Activated CD4-positive, alpha-beta memory T cell treated with anti-CD3 and anti-CD28 coated beads, Interleukin-2, amount 10 ng/mL, durations not matched to agents 7 days and 5 days (primary cell): Measurements from ENCODE around the gene EVX2. TPM values are rescaled to one million over a fixed set of nuclear protein-coding genes. Genes with fewer than 3 reads are reported as not detected.
A peak's percentile ranks its signal among the peaks of the same experiment; 100 is the strongest.

Experiments used
- CTCF ChIA-PET: fragments of 350-600 bp; sonication (Branson Sonifier 250); formaldehyde crosslinking; loops from one replicate; lab custom pipeline; 2021; ENCODE audit warnings: antibody characterized with exemption, inconsistent platforms; lab: Charles Lee
- POLR2A ChIA-PET: fragments of 350-600 bp; sonication (Branson Sonifier 250); formaldehyde crosslinking; loops from one replicate; lab custom pipeline; 2021; ENCODE audit warnings: antibody characterized with exemption; lab: Charles Lee
- DNase-seq: peaks from one replicate; pipeline ENCODE4 v3.0.0-alpha.2; 2020
- H3K27ac Mint-ChIP-seq: one replicate; pipeline ENCODE4 v1.8.0; 2021; ENCODE audit warnings: mild to moderate bottlenecking, mixed read lengths
- H3K27me3 Mint-ChIP-seq: one replicate; pipeline ENCODE4 v1.8.0; 2021; ENCODE audit warnings: mixed read lengths
- H3K36me3 Mint-ChIP-seq: one replicate; pipeline ENCODE4 v1.8.0; 2021; ENCODE audit warnings: low read depth, mixed read lengths
- H3K4me1 Mint-ChIP-seq: one replicate; pipeline ENCODE4 v1.8.0; 2021; ENCODE audit warnings: mixed read lengths
- H3K4me3 Mint-ChIP-seq: one replicate; pipeline ENCODE4 v1.8.0; 2021; ENCODE audit warnings: mild to moderate bottlenecking, mixed read lengths
- H3K9me3 Mint-ChIP-seq: one replicate; pipeline ENCODE4 v1.8.0; 2021; ENCODE audit warnings: mixed read lengths
- total RNA-seq, 2 experiments: library from RNA; stranded (reverse); gene quantifications; one replicate each; pipeline ENCODE4 v1.2.3, GENCODE V29; 2021

The EVX2 gene
- total RNA-seq: not detected

- Mint-ChIP-seq H3K27me3 (peaks cover 84% of the 10 kb centered on the region), H3K36me3 (peaks cover 16% of the 10 kb centered on the region), H3K27ac (peak within 1 kb of the TSS; percentile 44), H3K4me1 (peaks cover 10% of the 10 kb centered on the region), H3K9me3 (no peaks in the 10 kb centered on the region), H3K4me3 (peak within 1 kb of the TSS; percentile 32)
- POLR2A ChIA-PET: no interaction called here
- DNase-seq: no peak
- CTCF ChIA-PET: no interaction called here
Observed at GRCh38 chr2:176083796-176084261, at the start of gene EVX2. Gene EVX2, minus strand, starts transcription at chr2:176083962. Its CDS starts 186 bp downstream, at chr2:176083776.

GRCh38 chr2:176133389-176133788 lies 49.6 kb upstream of the EVX2 start:
- Mint-ChIP-seq H3K27me3 (peaks cover 83% of the 10 kb centered on the region), H3K27ac (no peak overlapping the region), H3K9me3 (no peaks in the 10 kb centered on the region), H3K4me3 (no peak overlapping the region), H3K4me1 (peaks cover 25% of the 10 kb centered on the region), H3K36me3 (peaks cover 6% of the 10 kb centered on the region)
- no peak for DNase-seq
- CTCF ChIA-PET: interaction anchor here (0.7 to 3.4 kb wide), 3 partner anchors 37 to 719 kb away, joined by 4 to 9 read pairs (median 7); no protein-coding TSS in a partner anchor
- POLR2A ChIA-PET: no interaction called here

DNA sequence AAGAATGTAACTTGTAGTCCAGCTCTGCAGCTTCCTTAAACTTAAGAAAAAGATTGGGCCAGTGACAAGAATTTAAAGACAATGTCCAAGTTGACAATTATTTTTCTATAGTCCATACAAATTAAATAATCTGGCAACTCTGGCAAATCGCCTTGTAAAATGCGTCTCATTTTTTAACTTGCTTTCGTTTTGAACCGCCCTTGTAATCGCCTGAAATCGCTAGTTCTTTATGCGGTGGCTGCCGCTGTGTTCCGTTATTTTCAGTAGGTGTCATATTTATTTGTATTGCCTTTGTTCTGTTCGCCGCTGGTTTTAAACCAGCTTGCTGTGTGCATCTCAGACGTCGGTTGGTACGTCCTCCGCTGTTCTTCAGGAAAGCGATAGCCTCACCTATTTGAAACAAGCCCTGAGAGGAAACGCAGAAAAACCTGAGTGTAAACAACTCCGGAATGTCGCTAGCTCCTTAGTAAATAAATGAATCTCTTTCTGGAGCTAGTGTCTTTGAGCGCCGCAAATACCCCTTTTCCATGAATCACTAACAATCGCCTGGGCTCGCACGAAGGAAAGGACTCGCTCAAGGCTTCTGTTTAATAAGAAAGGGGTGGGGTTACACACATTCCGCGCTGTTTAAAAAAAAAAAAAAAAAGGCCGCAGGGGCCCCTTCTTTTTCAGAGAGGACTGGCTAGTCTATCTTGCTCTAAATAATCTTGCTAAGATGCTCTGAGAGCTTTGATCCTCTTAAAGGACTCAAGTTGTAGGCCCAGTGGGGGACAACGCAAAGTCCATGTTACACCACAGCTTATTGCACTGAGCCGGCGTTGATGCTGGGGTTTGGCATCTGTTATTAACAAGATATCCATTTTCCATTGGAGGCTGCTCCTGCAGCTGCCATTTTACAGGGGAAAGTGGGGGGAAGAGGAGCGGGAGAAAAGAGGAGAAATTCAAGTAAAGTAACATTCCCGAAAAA lies 48.7 kb upstream of the EVX2 start:
- H3K4me3 Mint-ChIP-seq: peak overlapping the region; percentile 69
- DNase-seq: no peak
- no peaks in the 10 kb centered on the region for H3K9me3 Mint-ChIP-seq
- CTCF ChIA-PET: interaction anchor here (0.7 to 3.4 kb wide), 10 partner anchors 8 to 720 kb away, joined by 4 to 10 read pairs (median 6); partner anchors contain the start of gene HOXD10
- no peak overlapping the region for H3K27ac Mint-ChIP-seq
- H3K36me3 Mint-ChIP-seq: peaks cover 10% of the 10 kb centered on the region
- H3K4me1 Mint-ChIP-seq: peaks cover 29% of the 10 kb centered on the region
- POLR2A ChIA-PET: interaction anchor here (1.0 kb wide), 1 partner anchor 11 kb away, joined by 3 read pairs; no protein-coding TSS in a partner anchor
- H3K27me3 Mint-ChIP-seq: peaks cover 83% of the 10 kb centered on the region

GRCh38 chr2:176131848-176132158 lies 48.0 kb upstream of the EVX2 start:
- Mint-ChIP-seq H3K4me3 (no peak overlapping the region), H3K4me1 (peaks cover 29% of the 10 kb centered on the region), H3K27ac (no peak overlapping the region), H3K27me3 (peaks cover 80% of the 10 kb centered on the region), H3K9me3 (no peaks in the 10 kb centered on the region), H3K36me3 (peaks cover 10% of the 10 kb centered on the region)
- ChIA-PET CTCF (interaction anchor here (0.7 to 3.4 kb wide), 9 partner anchors 8 to 521 kb away, joined by 4 to 10 read pairs (median 6); partner anchors contain the start of gene HOXD10), POLR2A (no interaction called here)
- no peak for DNase-seq

- no peak for DNase-seq
- Mint-ChIP-seq H3K27ac (peak overlapping the region; percentile 70), H3K9me3 (no peaks in the 10 kb centered on the region), H3K36me3 (peaks cover 10% of the 10 kb centered on the region), H3K4me3 (peak overlapping the region; percentile 44), H3K27me3 (peaks cover 82% of the 10 kb centered on the region), H3K4me1 (peaks cover 29% of the 10 kb centered on the region)
- ChIA-PET CTCF (interaction anchor here (1.0 to 3.4 kb wide), 8 partner anchors 9 to 521 kb away, joined by 4 to 10 read pairs (median 6); partner anchors contain the start of gene HOXD10), POLR2A (no interaction called here)
Observed at GRCh38 chr2:176130957-176131847, 47.4 kb upstream of the EVX2 start.

DNA sequence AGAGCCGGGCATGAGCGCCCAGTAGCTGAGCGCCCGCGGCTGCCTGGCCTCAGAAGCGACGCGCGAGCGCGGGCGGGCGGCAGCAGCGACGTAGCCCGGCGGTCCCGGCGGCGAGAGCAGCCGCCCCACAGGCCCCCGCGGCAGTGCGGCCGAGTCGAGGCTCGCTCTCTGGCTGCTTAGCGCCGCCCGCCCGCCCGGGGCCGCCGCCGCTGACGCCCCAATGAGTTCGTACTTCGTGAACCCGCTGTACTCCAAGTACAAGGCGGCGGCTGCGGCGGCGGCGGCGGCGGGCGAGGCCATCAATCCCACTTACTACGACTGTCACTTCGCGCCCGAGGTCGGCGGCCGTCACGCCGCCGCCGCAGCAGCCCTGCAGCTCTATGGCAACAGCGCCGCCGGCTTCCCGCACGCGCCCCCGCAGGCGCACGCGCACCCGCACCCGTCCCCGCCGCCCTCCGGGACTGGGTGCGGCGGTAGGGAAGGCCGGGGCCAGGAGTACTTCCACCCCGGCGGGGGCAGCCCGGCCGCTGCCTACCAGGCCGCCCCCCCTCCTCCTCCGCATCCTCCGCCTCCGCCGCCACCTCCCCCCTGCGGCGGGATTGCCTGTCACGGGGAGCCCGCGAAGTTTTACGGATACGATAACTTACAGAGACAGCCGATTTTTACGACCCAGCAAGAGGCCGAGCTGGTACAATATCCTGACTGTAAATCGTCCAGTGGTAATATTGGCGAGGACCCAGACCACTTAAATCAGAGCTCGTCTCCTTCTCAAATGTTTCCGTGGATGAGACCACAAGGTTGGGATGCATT lies 46.6 kb upstream of the EVX2 start:
- peaks cover 10% of the 10 kb centered on the region for H3K36me3 Mint-ChIP-seq
- DNase-seq: no peak
- ChIA-PET POLR2A (no interaction called here), CTCF (interaction anchor here (1.2 to 3.4 kb wide), 4 partner anchors 9 to 424 kb away, joined by 4 to 10 read pairs (median 8); no protein-coding TSS in a partner anchor)
- no peak overlapping the region for H3K4me3 Mint-ChIP-seq
- H3K4me1 Mint-ChIP-seq: peaks cover 22% of the 10 kb centered on the region
- H3K27ac Mint-ChIP-seq: peak overlapping the region; percentile 70
- H3K9me3 Mint-ChIP-seq: no peaks in the 10 kb centered on the region
- peaks cover 82% of the 10 kb centered on the region for H3K27me3 Mint-ChIP-seq

DNA sequence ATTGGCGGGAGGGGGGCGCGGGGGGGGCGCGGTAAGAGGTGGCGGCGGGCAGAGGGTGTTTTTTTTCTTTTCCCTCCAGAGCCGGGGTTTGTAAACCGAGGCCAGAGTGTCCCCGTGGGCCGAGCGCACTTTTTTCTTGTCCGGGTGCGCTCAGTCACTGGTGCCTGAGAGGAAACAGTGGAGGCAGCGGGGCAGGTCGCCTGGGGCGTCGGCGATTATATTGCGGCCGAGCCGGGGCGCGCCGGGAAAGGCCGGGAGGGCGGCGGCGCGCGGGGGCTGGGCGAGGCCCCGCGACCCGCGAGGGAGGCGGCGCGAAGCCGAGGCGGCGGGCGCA lies 46.0 kb upstream of the EVX2 start:
- Mint-ChIP-seq H3K9me3 (no peaks in the 10 kb centered on the region), H3K4me1 (peaks cover 22% of the 10 kb centered on the region), H3K27ac (no peak overlapping the region), H3K36me3 (peaks cover 10% of the 10 kb centered on the region), H3K27me3 (peaks cover 81% of the 10 kb centered on the region), H3K4me3 (no peak overlapping the region)
- CTCF ChIA-PET: no interaction called here
- DNase-seq: no peak
- POLR2A ChIA-PET: no interaction called here

DNA sequence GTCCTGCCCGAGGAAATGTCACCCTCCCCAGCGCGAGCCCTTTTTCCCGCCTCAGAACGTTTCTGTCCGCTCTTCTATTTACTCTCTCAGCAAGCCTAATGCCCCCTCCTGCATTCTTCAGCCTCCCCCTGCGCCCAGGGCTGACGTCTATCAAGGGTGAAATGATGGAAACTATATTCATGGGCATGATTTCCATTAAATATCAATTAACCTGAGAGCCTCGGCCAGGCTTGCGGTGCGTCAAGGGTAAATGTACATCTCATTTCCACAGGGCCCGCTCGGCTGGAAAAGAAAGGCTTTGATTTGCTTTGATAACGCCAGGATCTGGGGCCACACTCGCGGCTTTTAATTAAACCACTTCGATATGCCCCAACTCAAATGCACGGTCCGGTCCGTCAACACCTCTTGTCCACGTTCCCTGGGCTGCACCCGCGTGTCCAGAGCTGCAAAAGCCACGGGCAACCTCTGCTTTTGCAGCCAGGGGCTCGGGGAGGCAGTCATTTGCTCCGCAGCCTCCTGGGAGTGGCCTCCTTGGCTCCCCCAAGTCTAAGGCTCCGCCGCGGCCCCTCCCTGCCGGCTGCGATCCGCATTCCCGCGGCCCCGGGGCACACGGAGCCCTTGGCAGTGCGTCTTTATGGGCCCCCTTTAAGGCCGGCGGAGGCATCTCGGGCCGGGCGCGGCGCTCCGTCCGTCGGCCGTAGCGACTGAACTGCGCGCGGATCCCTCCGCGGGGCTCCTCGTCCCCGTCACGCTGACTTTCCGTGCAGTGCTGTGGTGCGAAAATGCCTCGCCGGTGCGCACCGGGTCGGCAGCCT lies 45.4 kb upstream of the EVX2 start, which contains the start of gene HOXD8:
HOXD8 (plus strand) TSS at position 724 of the 815 bp plus-strand sequence. CDS start 662 bp downstream, outside the sequence.
- ChIA-PET POLR2A (no interaction called here), CTCF (interaction anchor here (2.4 to 4.0 kb wide), 4 partner anchors 10 to 523 kb away, joined by 9 to 43 read pairs (median 18); no protein-coding TSS in a partner anchor)
- Mint-ChIP-seq H3K9me3 (no peaks in the 10 kb centered on the region), H3K27ac (peak within 1 kb of the TSS; percentile 63), H3K4me3 (peak within 1 kb of the TSS; percentile 40), H3K36me3 (peaks cover 10% of the 10 kb centered on the region), H3K4me1 (peaks cover 22% of the 10 kb centered on the region), H3K27me3 (peaks cover 81% of the 10 kb centered on the region)
- DNase-seq: no peak

- ChIA-PET POLR2A (no interaction called here), CTCF (interaction anchor here (0.6 to 4.0 kb wide), 11 partner anchors 11 to 524 kb away, joined by 3 to 43 read pairs (median 10); no protein-coding TSS in a partner anchor)
- H3K27ac Mint-ChIP-seq: peak overlapping the region; percentile 63
- peaks cover 10% of the 10 kb centered on the region for H3K36me3 Mint-ChIP-seq
- DNase-seq: no peak
- H3K4me3 Mint-ChIP-seq: peak overlapping the region; percentile 30
- H3K27me3 Mint-ChIP-seq: peaks cover 81% of the 10 kb centered on the region
- H3K4me1 Mint-ChIP-seq: peaks cover 22% of the 10 kb centered on the region
- no peaks in the 10 kb centered on the region for H3K9me3 Mint-ChIP-seq
Observed at GRCh38 chr2:176128172-176128981, 44.6 kb upstream of the EVX2 start.

DNA sequence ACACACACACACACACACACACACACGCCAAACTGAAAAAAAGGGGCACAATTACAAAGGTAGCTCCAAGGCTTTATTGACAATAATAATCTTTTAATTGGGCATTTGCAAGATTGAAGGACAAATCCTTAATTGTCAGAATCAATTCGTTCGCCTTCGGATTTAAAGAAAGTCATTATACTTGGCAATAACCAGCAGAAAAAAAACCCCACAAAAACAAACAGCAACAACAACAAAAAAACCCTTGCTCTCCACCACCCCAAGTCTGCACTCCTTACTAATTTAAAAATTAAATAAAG lies 44.0 kb upstream of the EVX2 start:
- H3K27ac Mint-ChIP-seq: no peak overlapping the region
- CTCF ChIA-PET: interaction anchor here (0.6 to 4.0 kb wide), 14 partner anchors 12 to 1020 kb away, joined by 3 to 43 read pairs (median 8); no protein-coding TSS in a partner anchor

More for the DNA sequence above, 44.0 kb upstream of the EVX2 start:
- POLR2A ChIA-PET: no interaction called here
- DNase-seq: no peak
- Mint-ChIP-seq H3K4me3 (no peak overlapping the region), H3K4me1 (peaks cover 20% of the 10 kb centered on the region), H3K36me3 (peaks cover 10% of the 10 kb centered on the region), H3K9me3 (no peaks in the 10 kb centered on the region), H3K27me3 (peaks cover 77% of the 10 kb centered on the region)
